Activated CD4-positive, CD25-positive, alpha-beta regulatory T cell treated with anti-CD3 and anti-CD28 coated beads, Interleukin-2, amount 50 U/mL, for 24 hours (primary cell): ENCODE data around the gene ESR2.
"Not testable (repeated sequence)": the region's sequence is repeated elsewhere in the genome, so short reads cannot be mapped to it uniquely, and the experiment has no call there.

Source experiments
- ATAC-seq, 2 donors: fragments of 150-1000 bp; cut with Tn5 transposase; one replicate each; pipeline ENCODE4 v1.10.0; 2021; ENCODE audit warnings: mild to moderate bottlenecking in 1 of 2, moderate library complexity in 1 of 2

The ESR2 gene

GRCh38 chr14:64080452-64080851 lies 213.7 kb downstream of the ESR2 start:
- ATAC-seq, result no peak

- no peak for ATAC-seq
Observed at GRCh38 chr14:64075613-64076005, 218.6 kb downstream of the ESR2 start.

GRCh38 chr14:64074961-64075612 lies 219.1 kb downstream of the ESR2 start:
- no peak for ATAC-seq

DNA sequence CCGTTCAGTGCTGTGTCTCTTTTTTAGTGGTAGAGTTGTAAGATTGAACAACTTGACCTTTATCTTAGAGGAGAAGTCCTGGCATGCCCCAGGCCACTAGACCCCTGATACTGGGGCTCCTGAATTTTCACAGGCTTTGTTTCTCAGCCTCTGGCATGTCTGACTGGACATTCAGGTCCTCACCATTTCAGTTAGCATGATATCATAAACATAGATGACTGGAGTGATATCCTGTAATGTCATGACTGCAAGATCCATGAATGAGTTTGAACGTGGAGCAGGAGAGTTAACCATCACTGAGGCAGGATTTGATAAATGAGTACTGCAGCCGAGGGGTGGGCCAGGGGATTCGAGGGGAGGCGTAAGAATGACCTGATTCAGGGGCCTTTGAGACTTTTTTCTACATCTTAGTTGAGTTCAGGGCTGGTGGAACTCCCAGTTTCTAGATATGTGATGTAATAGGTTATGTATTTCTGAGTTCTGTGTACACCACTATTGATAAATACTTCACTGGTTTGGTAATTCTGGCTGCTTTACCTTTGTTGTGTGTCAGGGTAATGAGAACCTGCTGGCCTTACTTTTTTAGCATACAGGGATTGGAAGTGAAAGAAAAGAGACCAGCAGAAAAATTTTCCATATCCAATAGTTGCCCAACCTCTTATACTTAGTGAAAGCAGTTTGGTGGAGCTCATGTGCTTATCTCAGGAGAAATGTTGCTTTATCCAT lies 224.4 kb downstream of the ESR2 start:
- no peak for ATAC-seq

DNA sequence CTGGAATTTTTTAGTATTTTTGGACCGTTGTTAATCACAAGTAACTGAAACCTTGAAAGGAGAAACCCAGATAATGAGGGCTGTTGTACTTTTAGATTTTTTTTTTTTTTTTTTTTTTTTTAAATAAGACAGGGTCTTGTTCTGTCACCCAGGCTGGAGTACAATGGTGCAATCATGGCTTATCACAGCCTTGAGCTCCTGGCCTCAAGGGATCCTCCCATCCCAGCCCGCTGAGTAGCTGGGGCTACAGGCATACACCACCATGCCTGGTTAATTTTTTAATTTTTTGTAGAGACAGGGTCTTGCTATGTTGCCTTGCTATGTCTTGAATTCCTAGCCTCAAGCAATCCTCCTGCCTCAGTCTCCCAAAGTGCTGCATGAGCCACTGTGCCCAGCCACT lies 229.7 kb downstream of the ESR2 start:
- no peak for ATAC-seq

GRCh38 chr14:64062381-64063115 lies 231.6 kb downstream of the ESR2 start:
- ATAC-seq, result no peak

GRCh38 chr14:64061706-64062105 lies 232.5 kb downstream of the ESR2 start:
- ATAC-seq, result no peak

GRCh38 chr14:64061115-64061514 lies 233.1 kb downstream of the ESR2 start:
- ATAC-seq, result no peak

- no peak for ATAC-seq
Observed at GRCh38 chr14:64060648-64061096, 233.5 kb downstream of the ESR2 start.

DNA sequence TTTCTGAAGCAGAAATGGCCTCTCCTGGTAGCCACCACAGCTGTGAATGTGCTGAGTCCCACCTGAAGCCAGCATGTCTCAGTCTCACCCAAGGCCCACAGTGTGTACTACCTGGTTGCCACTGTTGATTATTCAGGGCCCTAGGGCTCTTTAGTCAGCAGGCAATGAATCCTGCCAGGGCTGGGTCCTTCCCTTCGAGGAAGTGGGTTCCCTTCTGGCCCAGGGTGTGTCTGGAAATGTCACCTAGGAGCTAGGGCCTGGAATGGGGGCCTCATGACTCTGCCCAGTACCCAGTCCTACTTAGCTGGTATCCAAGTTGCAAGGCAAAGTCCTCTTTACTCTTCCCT lies 234.0 kb downstream of the ESR2 start:
- no peak for ATAC-seq

DNA sequence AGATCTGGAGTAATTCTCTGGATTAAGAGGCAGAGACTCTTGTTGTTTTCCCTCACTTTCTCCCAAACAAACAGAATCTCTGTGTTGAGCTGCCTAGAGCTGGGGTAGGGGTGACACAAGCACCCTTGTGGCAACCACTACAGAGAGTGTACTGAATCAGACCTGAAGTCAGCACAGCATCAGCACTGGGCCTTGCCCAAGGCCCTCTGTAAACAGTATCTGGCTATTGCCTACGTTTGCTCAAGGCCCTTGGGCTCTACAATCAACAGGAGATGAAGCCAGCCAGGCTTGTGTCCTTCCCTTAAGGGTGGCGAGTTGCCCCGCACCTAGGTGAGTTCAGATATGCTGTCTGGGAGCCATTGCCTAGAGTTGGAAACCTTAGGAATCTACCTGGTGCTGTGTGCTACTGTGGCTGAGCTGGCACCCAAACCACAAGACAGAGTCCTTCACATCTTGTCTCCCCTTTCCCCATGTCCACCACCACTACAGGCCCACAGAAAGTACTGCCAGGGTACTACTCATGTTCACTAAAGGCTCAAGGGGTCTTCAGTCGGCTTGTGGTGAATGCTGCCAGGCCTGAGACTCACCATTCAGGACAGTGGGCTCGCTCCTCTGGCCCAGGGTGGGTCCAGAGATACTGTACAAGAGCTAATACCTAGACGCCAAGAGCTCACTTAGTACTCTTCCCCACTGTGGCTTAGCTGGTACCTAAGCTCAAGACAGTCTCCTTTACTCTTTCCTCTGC lies 234.5 kb downstream of the ESR2 start:
- no peak for ATAC-seq

GRCh38 chr14:64053694-64054669 lies 240.2 kb downstream of the ESR2 start:
- ATAC-seq, result no peak

GRCh38 chr14:64049616-64050381 lies 244.4 kb downstream of the ESR2 start:
- ATAC-seq, result no peak

- no peak for ATAC-seq
Observed at GRCh38 chr14:64045091-64045490, 249.1 kb downstream of the ESR2 start.

- not testable (repeated sequence) for ATAC-seq
Observed at GRCh38 chr14:64043296-64043695, 250.9 kb downstream of the ESR2 start.

- no peak for ATAC-seq
Observed at GRCh38 chr14:64040044-64040443, 254.1 kb downstream of the ESR2 start.

- ATAC-seq, result peak; percentile 38 to 44
Observed at GRCh38 chr14:64038841-64039542, 255.2 kb downstream of the ESR2 start.

GRCh38 chr14:64037869-64038745 lies 256.1 kb downstream of the ESR2 start:
- not testable (repeated sequence) for ATAC-seq

DNA sequence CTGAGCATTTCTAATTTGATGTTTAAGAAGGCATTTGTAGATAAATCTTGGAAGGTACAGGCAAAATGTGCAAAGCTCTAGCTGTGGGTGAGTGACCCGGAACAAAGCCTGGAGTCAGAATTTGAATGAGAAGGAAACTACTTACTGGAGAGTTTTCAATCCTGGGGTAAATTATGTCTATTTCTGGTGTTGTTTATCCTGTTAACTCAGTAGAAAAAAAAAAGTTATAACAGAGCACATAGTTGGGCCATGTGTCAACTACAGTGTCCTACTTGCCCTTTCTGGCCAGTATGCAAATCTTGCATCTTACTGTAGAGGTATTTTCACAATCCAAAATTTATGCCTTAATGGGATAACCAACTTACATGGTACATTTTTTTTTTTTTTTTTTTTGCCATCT lies 259.0 kb downstream of the ESR2 start:
- no peak for ATAC-seq
